ENCODE data around the gene C4BPB. TPM values are rescaled to one million over a fixed set of nuclear protein-coding genes. Genes with fewer than 3 reads are reported as not detected.

The C4BPB gene
- total and polyA plus RNA-seq, 2 of the 13 experiments (the other 11 are each of a cell fraction or from before 2014, with no cell fraction given), result 155 to 266 TPM

GRCh38 chr1:207124389-207124788 is 35.7 kb downstream of the C4BPB start:
- no peak overlapping the region for H2AFZ ChIP-seq (ENCODE audit: low read length)
- H3K9me3 ChIP-seq (ENCODE audit: low read length), result peaks cover 12% of the 10 kb centered on the region
- WGBS (ENCODE audit: low lambda C conversion rate), result 69% methylated on average over 3 of the region's 3 CpGs
- intact Hi-C loops (cut with micrococcal nuclease; ENCODE audit: unreplicated experiment), result no loop called here
- H3K4me2 ChIP-seq (ENCODE audit: low read depth, low read length), result no peak overlapping the region
- no peaks in the 10 kb centered on the region for H3K36me3 ChIP-seq (replicated peaks in 1 of 2; ENCODE audit: control insufficient read depth in 1 of 2, insufficient read depth in 2 of 2, low read length in 2 of 2)
- in situ Hi-C loops (cut with HindIII; ENCODE audit: extremely low pct_ligation_motif_present, low pct_unique_long_range_greater_than_20kb), result no loop called here
- ATAC-seq (no peak), DNase-seq (ENCODE audit: low spot score) (no peak), FAIRE-seq (no peak)
- no peaks in the 10 kb centered on the region for H3K79me2 ChIP-seq (ENCODE audit: insufficient read depth, low read length)
- no peaks in the 10 kb centered on the region for H3K27me3 ChIP-seq (ENCODE audit: control insufficient read depth in 1 of 2, insufficient read depth in 2 of 2, low read length in 2 of 2)
- H3K27ac ChIP-seq (ENCODE audit: extremely low read length, insufficient read depth, low read length), result no peak overlapping the region
- H3K4me3 ChIP-seq (replicated peaks in 1 of 3; ENCODE audit: insufficient read depth in 1 of 3, low read depth in 2 of 3, low read length in 3 of 3), result no peak overlapping the region
- no TSS peak for BruUV-seq (replicated peaks)
- H4K20me1 ChIP-seq (ENCODE audit: insufficient read depth, low read length), result no peaks in the 10 kb centered on the region
- H3K9ac ChIP-seq (ENCODE audit: insufficient read depth, low read depth, low read length), result no peak overlapping the region
- POLR2A ChIA-PET, result no interaction called here
- CTCF ChIA-PET (ENCODE audit: low intra/inter-chr PET ratio, low total read pairs), result no interaction called here
- no peaks in the 10 kb centered on the region for H3K4me1 ChIP-seq (ENCODE audit: insufficient read depth, low read length)
- TF ChIP-seq E2F5 (CRISPR knock-in tag; conservative IDR thresholded peaks at IDR 0.05) (no peak), ZNF570 (CRISPR knock-in tag; IDR thresholded peaks at IDR 0.05; ENCODE audit: borderline replicate concordance) (no peak), ZNF775 (CRISPR knock-in tag; IDR thresholded peaks at IDR 0.05; ENCODE audit: borderline replicate concordance) (no peak), NR0B2 (CRISPR knock-in tag; IDR thresholded peaks at IDR 0.05) (no peak), KAT2B (IDR thresholded peaks at IDR 0.05; ENCODE audit: borderline replicate concordance, low read depth, low read length) (no peak), KAT8 (CRISPR knock-in tag; IDR thresholded peaks at IDR 0.05) (no peak), SALL2 (CRISPR knock-in tag; IDR thresholded peaks at IDR 0.05) (no peak), TAF15 (IDR thresholded peaks at IDR 0.05; ENCODE audit: low read depth, low read length, poor library complexity, severe bottlenecking) (no peak), ZXDC (CRISPR knock-in tag; IDR thresholded peaks at IDR 0.05) (no peak)
- TF ChIP-seq, protein P1, sequence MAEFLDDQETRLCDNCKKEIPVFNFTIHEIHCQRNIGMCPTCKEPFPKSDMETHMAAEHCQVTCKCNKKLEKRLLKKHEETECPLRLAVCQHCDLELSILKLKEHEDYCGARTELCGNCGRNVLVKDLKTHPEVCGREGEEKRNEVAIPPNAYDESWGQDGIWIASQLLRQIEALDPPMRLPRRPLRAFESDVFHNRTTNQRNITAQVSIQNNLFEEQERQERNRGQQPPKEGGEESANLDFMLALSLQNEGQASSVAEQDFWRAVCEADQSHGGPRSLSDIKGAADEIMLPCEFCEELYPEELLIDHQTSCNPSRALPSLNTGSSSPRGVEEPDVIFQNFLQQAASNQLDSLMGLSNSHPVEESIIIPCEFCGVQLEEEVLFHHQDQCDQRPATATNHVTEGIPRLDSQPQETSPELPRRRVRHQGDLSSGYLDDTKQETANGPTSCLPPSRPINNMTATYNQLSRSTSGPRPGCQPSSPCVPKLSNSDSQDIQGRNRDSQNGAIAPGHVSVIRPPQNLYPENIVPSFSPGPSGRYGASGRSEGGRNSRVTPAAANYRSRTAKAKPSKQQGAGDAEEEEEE (CRISPR knock-in tag; IDR thresholded peaks at IDR 0.05; ENCODE audit: borderline replicate concordance), result no peak
- TF ChIP-seq, protein P2, sequence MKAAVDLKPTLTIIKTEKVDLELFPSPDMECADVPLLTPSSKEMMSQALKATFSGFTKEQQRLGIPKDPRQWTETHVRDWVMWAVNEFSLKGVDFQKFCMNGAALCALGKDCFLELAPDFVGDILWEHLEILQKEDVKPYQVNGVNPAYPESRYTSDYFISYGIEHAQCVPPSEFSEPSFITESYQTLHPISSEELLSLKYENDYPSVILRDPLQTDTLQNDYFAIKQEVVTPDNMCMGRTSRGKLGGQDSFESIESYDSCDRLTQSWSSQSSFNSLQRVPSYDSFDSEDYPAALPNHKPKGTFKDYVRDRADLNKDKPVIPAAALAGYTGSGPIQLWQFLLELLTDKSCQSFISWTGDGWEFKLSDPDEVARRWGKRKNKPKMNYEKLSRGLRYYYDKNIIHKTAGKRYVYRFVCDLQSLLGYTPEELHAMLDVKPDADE (CRISPR knock-in tag; IDR thresholded peaks at IDR 0.05), result no peak
- TF ChIP-seq, protein P3, sequence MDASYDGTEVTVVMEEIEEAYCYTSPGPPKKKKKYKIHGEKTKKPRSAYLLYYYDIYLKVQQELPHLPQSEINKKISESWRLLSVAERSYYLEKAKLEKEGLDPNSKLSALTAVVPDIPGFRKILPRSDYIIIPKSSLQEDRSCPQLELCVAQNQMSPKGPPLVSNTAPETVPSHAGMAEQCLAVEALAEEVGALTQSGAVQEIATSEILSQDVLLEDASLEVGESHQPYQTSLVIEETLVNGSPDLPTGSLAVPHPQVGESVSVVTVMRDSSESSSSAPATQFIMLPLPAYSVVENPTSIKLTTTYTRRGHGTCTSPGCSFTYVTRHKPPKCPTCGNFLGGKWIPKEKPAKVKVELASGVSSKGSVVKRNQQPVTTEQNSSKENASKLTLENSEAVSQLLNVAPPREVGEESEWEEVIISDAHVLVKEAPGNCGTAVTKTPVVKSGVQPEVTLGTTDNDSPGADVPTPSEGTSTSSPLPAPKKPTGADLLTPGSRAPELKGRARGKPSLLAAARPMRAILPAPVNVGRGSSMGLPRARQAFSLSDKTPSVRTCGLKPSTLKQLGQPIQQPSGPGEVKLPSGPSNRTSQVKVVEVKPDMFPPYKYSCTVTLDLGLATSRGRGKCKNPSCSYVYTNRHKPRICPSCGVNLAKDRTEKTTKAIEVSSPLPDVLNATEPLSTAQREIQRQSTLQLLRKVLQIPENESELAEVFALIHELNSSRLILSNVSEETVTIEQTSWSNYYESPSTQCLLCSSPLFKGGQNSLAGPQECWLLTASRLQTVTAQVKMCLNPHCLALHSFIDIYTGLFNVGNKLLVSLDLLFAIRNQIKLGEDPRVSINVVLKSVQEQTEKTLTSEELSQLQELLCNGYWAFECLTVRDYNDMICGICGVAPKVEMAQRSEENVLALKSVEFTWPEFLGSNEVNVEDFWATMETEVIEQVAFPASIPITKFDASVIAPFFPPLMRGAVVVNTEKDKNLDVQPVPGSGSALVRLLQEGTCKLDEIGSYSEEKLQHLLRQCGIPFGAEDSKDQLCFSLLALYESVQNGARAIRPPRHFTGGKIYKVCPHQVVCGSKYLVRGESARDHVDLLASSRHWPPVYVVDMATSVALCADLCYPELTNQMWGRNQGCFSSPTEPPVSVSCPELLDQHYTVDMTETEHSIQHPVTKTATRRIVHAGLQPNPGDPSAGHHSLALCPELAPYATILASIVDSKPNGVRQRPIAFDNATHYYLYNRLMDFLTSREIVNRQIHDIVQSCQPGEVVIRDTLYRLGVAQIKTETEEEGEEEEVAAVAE (CRISPR knock-in tag; IDR thresholded peaks at IDR 0.05; ENCODE audit: borderline replicate concordance), result no peak
